ENCODE measurements around the gene MSX2. TPM values are rescaled to one million over a fixed set of nuclear protein-coding genes. Genes with fewer than 3 reads are reported as not detected.

Gene MSX2
- total RNA-seq, 1 experiment from 2014 or later = 5.6 TPM

DNA sequence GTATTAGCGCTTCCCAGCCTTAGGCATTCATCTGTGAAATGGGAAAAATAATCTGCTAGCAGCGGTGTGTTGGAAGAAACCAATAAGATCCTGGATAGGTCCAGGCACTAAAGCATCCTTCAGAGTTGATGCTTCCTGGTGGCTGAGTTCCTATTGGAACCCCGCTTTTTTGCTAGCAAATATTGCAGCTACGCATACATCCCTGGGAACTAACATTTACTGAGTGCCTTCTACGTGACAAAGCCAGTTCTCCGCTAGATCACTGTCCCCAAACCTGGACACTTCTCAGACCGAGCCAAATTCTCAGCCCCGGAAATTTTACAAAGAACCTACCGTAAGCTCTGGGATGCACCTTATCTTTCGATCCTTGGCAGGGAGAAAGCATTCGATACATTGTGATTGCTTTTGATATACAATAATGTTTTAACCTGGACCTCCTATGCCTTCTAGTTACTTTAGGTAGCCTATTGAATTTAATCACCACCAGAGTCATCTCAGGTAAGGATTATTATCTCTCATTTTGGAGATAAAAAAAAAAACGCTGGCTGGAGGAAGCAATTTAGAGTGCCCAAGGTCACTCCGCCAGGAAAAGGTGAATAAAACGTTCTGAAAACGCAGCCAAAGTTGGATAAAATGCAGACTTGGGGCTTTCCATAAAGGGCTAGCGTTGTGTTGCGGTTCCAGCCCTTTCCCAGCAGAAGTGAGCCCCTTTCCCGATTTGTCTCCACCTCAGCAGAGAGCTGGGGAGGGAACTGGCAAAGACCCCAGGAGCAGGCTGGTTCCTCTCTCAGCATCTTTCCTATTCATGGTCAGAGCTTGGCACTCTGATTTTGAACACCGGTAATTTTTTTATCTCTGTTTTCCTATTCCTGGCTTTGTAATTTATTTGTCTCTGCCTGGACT lies 2.6 kb upstream of the MSX2 start:
- no TSS peak for BruUV-seq (replicated peaks)
- Mint-ChIP-seq H3K36me3 (ENCODE audit: insufficient read depth, unreplicated experiment) (no peaks in the 10 kb centered on the region), H3K27me3 (ENCODE audit: insufficient read depth, unreplicated experiment) (peaks cover 47% of the 10 kb centered on the region), H3K4me1 (ENCODE audit: insufficient read depth, unreplicated experiment) (peaks cover 17% of the 10 kb centered on the region), H3K4me3 (ENCODE audit: unreplicated experiment) (no peak overlapping the region), H3K9me3 (ENCODE audit: unreplicated experiment) (no peaks in the 10 kb centered on the region), H3K27ac (ENCODE audit: low read depth, unreplicated experiment) (no peak overlapping the region)
- DNase-seq (ENCODE audit: unreplicated experiment) = no peak
- TF ChIP-seq, protein P1, sequence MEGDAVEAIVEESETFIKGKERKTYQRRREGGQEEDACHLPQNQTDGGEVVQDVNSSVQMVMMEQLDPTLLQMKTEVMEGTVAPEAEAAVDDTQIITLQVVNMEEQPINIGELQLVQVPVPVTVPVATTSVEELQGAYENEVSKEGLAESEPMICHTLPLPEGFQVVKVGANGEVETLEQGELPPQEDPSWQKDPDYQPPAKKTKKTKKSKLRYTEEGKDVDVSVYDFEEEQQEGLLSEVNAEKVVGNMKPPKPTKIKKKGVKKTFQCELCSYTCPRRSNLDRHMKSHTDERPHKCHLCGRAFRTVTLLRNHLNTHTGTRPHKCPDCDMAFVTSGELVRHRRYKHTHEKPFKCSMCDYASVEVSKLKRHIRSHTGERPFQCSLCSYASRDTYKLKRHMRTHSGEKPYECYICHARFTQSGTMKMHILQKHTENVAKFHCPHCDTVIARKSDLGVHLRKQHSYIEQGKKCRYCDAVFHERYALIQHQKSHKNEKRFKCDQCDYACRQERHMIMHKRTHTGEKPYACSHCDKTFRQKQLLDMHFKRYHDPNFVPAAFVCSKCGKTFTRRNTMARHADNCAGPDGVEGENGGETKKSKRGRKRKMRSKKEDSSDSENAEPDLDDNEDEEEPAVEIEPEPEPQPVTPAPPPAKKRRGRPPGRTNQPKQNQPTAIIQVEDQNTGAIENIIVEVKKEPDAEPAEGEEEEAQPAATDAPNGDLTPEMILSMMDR (IDR thresholded peaks at IDR 0.05; ENCODE audit: unreplicated experiment) = no peak
- ChIA-PET CTCF (interaction anchor here (0.6 to 1.4 kb wide), 2 partner anchors 13 to 407 kb away, joined by 5 to 7 read pairs; no protein-coding TSS in a partner anchor), POLR2A (no interaction called here)
- intact Hi-C loops (cut with micrococcal nuclease) = no loop called here

DNA sequence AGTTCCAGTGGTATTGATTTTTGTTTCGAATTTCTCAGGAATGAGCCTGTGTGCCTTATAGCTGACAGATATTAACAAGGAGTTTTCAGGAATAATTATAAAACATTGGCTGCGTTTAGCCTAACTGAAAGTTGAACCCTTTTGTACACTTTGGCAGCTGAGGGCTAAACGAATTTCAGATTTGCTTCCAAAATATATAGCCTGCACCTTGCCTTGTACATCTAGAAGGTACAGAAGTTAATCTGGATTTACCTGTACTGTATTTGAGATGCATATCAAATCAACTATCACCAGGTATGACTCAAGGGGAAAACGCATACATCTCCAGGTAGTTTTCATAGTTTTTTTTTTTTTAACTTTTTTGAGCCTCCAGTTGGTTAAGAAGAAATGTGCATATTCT lies 1.9 kb upstream of the MSX2 start:
- no TSS peak for BruUV-seq (replicated peaks)
- intact Hi-C loops (cut with micrococcal nuclease) = no loop called here
- TF ChIP-seq, protein P1 (IDR thresholded peaks at IDR 0.05; ENCODE audit: unreplicated experiment) = no peak
- POLR2A ChIA-PET = no interaction called here
- H3K4me1 Mint-ChIP-seq (ENCODE audit: insufficient read depth, unreplicated experiment) = peaks cover 17% of the 10 kb centered on the region
- DNase-seq (ENCODE audit: unreplicated experiment) = no peak
- H3K27ac Mint-ChIP-seq (ENCODE audit: low read depth, unreplicated experiment) = no peak overlapping the region
- CTCF ChIA-PET = interaction anchor here (0.6 to 1.4 kb wide), 2 partner anchors 14 to 408 kb away, joined by 5 to 7 read pairs; no protein-coding TSS in a partner anchor
- no peak overlapping the region for H3K4me3 Mint-ChIP-seq (ENCODE audit: unreplicated experiment)
- H3K9me3 Mint-ChIP-seq (ENCODE audit: unreplicated experiment) = no peaks in the 10 kb centered on the region
- peaks cover 47% of the 10 kb centered on the region for H3K27me3 Mint-ChIP-seq (ENCODE audit: insufficient read depth, unreplicated experiment)
- H3K36me3 Mint-ChIP-seq (ENCODE audit: insufficient read depth, unreplicated experiment) = no peaks in the 10 kb centered on the region

DNA sequence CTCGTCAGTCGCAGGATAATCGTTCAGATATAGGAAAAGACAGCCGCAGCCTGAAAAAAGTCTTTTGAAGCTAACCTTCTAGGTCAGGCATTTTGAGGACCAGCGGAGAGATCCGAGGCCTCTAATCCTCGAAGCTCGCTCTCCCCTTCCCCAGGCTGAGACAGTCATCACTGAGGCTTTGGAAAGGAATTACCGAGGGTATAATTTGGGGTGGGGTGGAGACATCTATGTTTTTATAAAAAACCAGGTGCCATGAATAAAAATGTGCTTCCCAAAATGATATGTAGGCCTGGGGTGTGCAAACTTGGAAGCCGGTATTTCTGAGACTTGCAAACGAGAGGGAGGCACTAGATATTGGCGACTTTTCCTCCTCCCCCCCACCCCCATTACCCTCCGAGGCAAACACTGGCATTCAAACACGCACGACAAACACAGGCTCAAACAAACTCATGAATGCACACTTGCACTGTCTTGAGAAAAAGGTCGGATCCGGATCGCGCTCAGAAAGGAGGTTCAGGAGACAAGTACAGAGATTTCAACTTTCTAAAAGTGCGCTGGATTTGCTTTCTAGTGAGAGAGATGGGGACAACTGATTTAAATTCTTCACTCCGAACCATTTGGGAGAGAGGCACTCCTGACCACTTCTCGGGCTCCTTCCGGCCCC lies 935 bp upstream of the MSX2 start:
- H3K27me3 Mint-ChIP-seq (ENCODE audit: insufficient read depth, unreplicated experiment) = peaks cover 38% of the 10 kb centered on the region
- no TSS peak for BruUV-seq (replicated peaks)
- peak overlapping the region; percentile 86 for H3K4me3 Mint-ChIP-seq (ENCODE audit: unreplicated experiment)
- DNase-seq (ENCODE audit: unreplicated experiment) = no peak
- CTCF ChIA-PET = interaction anchor here (0.7 kb wide), 1 partner anchor 295 kb away, joined by 4 read pairs; no protein-coding TSS in a partner anchor
- H3K9me3 Mint-ChIP-seq (ENCODE audit: unreplicated experiment) = no peaks in the 10 kb centered on the region
- POLR2A ChIA-PET = no interaction called here
- peaks cover 17% of the 10 kb centered on the region for H3K4me1 Mint-ChIP-seq (ENCODE audit: insufficient read depth, unreplicated experiment)
- intact Hi-C loops (cut with micrococcal nuclease) = no loop called here
- TF ChIP-seq, protein P1 (IDR thresholded peaks at IDR 0.05; ENCODE audit: unreplicated experiment) = no peak
- H3K36me3 Mint-ChIP-seq (ENCODE audit: insufficient read depth, unreplicated experiment) = no peaks in the 10 kb centered on the region
- H3K27ac Mint-ChIP-seq (ENCODE audit: low read depth, unreplicated experiment) = peak overlapping the region; percentile 75

DNA sequence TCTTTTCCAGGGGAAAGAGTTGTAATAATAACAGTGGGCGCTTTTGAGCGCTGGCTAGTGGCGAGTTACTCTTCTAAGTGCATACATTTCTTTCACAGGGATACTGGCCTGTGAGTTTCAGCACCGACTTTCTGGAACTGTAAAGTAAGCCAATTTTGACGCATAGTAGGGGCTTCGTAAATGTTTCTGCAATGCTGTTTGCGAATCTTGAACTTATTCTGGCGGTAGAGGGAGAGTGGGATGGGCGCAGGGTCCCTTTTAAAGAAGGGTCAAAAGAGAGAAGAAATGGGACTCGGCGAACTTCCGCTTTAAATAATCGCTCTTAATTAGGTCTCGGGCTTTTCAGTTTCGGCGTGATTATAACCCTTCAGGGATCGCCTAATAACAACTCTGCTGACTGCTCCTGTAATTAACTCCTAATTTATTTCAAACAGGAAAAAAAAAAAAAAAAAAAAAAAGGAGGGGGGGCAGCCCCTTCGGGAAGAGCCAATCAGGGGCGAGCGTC lies 351 bp upstream of the MSX2 start:
- BruUV-seq (replicated peaks) = TSS peak; percentile 98
- no peaks in the 10 kb centered on the region for H3K9me3 Mint-ChIP-seq (ENCODE audit: unreplicated experiment)
- peaks cover 36% of the 10 kb centered on the region for H3K27me3 Mint-ChIP-seq (ENCODE audit: insufficient read depth, unreplicated experiment)
- peak overlapping the region; percentile 75 for H3K27ac Mint-ChIP-seq (ENCODE audit: low read depth, unreplicated experiment)
- intact Hi-C loops (cut with micrococcal nuclease) = loop anchor here (1.0 to 2.0 kb wide), 4 partner anchors 27 to 305 kb away; no protein-coding TSS in a partner anchor
- CTCF ChIA-PET = interaction anchor here (0.7 to 1.0 kb wide), 5 partner anchors 29 to 410 kb away, joined by 3 to 7 read pairs (median 4); no protein-coding TSS in a partner anchor
- peak overlapping the region; percentile 86 for H3K4me3 Mint-ChIP-seq (ENCODE audit: unreplicated experiment)
- TF ChIP-seq, protein P1 (IDR thresholded peaks at IDR 0.05; ENCODE audit: unreplicated experiment) = no peak
- peak; percentile 43 for DNase-seq (ENCODE audit: unreplicated experiment)
- H3K36me3 Mint-ChIP-seq (ENCODE audit: insufficient read depth, unreplicated experiment) = no peaks in the 10 kb centered on the region
- POLR2A ChIA-PET = interaction anchor here (0.6 to 1.1 kb wide), 8 partner anchors 12 to 299 kb away, joined by 3 to 8 read pairs (median 4); no protein-coding TSS in a partner anchor
- peaks cover 17% of the 10 kb centered on the region for H3K4me1 Mint-ChIP-seq (ENCODE audit: insufficient read depth, unreplicated experiment)

Measured in MCF 10A (cell line).